ENCODE results near the gene TBCK.

Gene TBCK

GRCh38 chr4:106192131-106192530 is 123.9 kb downstream of the TBCK start:
- Histone ChIP-seq H3K36me3 (replicated peaks; ENCODE audit: insufficient read depth, low read length) (no peaks in the 10 kb centered on the region), H3K9me3 (replicated peaks; ENCODE audit: insufficient read depth, low read length) (no peaks in the 10 kb centered on the region), H3K79me2 (ENCODE audit: low read length) (no peaks in the 10 kb centered on the region), H3K9ac (ENCODE audit: low read length) (no peak overlapping the region), H3K27me3 (replicated peaks; ENCODE audit: insufficient read depth, low read length) (no peaks in the 10 kb centered on the region), H4K20me1 (ENCODE audit: insufficient read depth, low read length) (no peaks in the 10 kb centered on the region), H3F3A (ENCODE audit: insufficient read depth, low read length) (no peaks in the 10 kb centered on the region), H3K4me1 (ENCODE audit: low read length) (no peaks in the 10 kb centered on the region), H3K4me3 (ENCODE audit: low read length) (no peak overlapping the region), H3K4me2 (ENCODE audit: low read depth, low read length) (no peak overlapping the region), H3K9me2 (replicated peaks; ENCODE audit: insufficient read depth, low read length) (no peaks in the 10 kb centered on the region), H3K27ac (ENCODE audit: low read length) (no peak overlapping the region), H2AFZ (ENCODE audit: low read length) (no peak overlapping the region)
- TF ChIP-seq EZH2phosphoT487 (IDR thresholded peaks at IDR 0.05; ENCODE audit: low read length) (no peak), EZH2 (optimal IDR thresholded peaks at IDR 0.05; ENCODE audit: low read depth, low read length) (no peak)
- TF ChIP-seq, protein P1, sequence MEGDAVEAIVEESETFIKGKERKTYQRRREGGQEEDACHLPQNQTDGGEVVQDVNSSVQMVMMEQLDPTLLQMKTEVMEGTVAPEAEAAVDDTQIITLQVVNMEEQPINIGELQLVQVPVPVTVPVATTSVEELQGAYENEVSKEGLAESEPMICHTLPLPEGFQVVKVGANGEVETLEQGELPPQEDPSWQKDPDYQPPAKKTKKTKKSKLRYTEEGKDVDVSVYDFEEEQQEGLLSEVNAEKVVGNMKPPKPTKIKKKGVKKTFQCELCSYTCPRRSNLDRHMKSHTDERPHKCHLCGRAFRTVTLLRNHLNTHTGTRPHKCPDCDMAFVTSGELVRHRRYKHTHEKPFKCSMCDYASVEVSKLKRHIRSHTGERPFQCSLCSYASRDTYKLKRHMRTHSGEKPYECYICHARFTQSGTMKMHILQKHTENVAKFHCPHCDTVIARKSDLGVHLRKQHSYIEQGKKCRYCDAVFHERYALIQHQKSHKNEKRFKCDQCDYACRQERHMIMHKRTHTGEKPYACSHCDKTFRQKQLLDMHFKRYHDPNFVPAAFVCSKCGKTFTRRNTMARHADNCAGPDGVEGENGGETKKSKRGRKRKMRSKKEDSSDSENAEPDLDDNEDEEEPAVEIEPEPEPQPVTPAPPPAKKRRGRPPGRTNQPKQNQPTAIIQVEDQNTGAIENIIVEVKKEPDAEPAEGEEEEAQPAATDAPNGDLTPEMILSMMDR (IDR thresholded peaks at IDR 0.05; ENCODE audit: low read length) = no peak
- DNase-seq = no peak

DNA sequence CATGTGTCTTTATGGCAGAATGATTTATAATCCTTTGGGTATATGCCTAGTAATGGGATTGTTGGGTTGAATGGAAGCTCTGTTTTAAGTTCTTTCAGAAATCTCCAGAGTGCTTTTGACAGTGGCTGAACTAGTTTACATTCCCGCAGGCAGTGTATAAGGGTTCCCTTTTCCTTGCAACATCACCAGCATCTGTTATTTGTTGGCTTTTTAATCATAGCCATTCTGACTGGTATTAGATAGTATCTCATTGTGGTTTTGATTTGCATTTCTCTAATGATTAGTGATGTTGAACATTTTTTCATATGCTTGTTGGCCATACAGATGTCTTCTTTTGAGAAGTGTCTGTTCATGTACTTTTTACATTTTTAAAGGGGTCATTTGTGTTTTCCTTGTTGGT is 129.8 kb downstream of the TBCK start:
- Histone ChIP-seq H3K27ac (ENCODE audit: low read length) (no peak overlapping the region), H3K36me3 (replicated peaks; ENCODE audit: insufficient read depth, low read length) (no peaks in the 10 kb centered on the region), H2AFZ (ENCODE audit: low read length) (no peak overlapping the region), H3K9me3 (replicated peaks; ENCODE audit: insufficient read depth, low read length) (no peaks in the 10 kb centered on the region), H3K4me3 (ENCODE audit: low read length) (no peak overlapping the region), H3K9me2 (replicated peaks; ENCODE audit: insufficient read depth, low read length) (no peaks in the 10 kb centered on the region), H3K4me1 (ENCODE audit: low read length) (no peaks in the 10 kb centered on the region), H4K20me1 (ENCODE audit: insufficient read depth, low read length) (no peaks in the 10 kb centered on the region), H3F3A (ENCODE audit: insufficient read depth, low read length) (no peaks in the 10 kb centered on the region), H3K79me2 (ENCODE audit: low read length) (no peaks in the 10 kb centered on the region), H3K27me3 (replicated peaks; ENCODE audit: insufficient read depth, low read length) (no peaks in the 10 kb centered on the region), H3K9ac (ENCODE audit: low read length) (no peak overlapping the region), H3K4me2 (ENCODE audit: low read depth, low read length) (no peak overlapping the region)
- TF ChIP-seq, protein P1 (IDR thresholded peaks at IDR 0.05; ENCODE audit: low read length) = no peak
- TF ChIP-seq EZH2phosphoT487 (IDR thresholded peaks at IDR 0.05; ENCODE audit: low read length) (no peak), EZH2 (optimal IDR thresholded peaks at IDR 0.05; ENCODE audit: low read depth, low read length) (no peak)
- DNase-seq = no peak

DNA sequence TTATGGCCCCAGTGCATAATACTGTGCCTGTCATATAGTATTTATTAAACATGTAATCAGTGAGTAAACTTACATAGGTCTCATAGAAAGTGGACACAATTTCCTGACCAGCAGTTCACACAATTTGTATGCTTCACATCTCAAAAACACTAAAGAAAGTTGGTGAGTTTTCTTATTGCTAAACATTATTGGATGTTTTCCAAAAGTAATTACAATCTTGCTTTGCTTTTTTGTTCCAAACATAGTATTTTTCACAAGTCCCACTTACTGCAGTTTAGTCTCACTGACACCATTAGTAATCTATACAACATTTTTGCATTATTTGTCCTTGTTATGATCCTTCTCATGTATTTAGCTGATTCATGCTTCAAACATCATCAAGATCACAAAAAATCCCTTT is 132.5 kb downstream of the TBCK start:
- Histone ChIP-seq H3K27me3 (replicated peaks; ENCODE audit: insufficient read depth, low read length) (no peaks in the 10 kb centered on the region), H3K9me2 (replicated peaks; ENCODE audit: insufficient read depth, low read length) (no peaks in the 10 kb centered on the region), H3K79me2 (ENCODE audit: low read length) (no peaks in the 10 kb centered on the region), H4K20me1 (ENCODE audit: insufficient read depth, low read length) (no peaks in the 10 kb centered on the region), H3K4me3 (ENCODE audit: low read length) (no peak overlapping the region), H3K4me1 (ENCODE audit: low read length) (no peaks in the 10 kb centered on the region), H3K4me2 (ENCODE audit: low read depth, low read length) (no peak overlapping the region), H3F3A (ENCODE audit: insufficient read depth, low read length) (no peaks in the 10 kb centered on the region), H2AFZ (ENCODE audit: low read length) (no peak overlapping the region), H3K9ac (ENCODE audit: low read length) (no peak overlapping the region), H3K36me3 (replicated peaks; ENCODE audit: insufficient read depth, low read length) (no peaks in the 10 kb centered on the region), H3K27ac (ENCODE audit: low read length) (no peak overlapping the region), H3K9me3 (replicated peaks; ENCODE audit: insufficient read depth, low read length) (no peaks in the 10 kb centered on the region)
- TF ChIP-seq EZH2phosphoT487 (IDR thresholded peaks at IDR 0.05; ENCODE audit: low read length) (no peak), EZH2 (optimal IDR thresholded peaks at IDR 0.05; ENCODE audit: low read depth, low read length) (no peak)
- TF ChIP-seq, protein P1 (IDR thresholded peaks at IDR 0.05; ENCODE audit: low read length) = no peak
- DNase-seq = no peak

Data from MM.1S (cell line).